NCI-H146 treated with DMSO at 0.1 percent for 48 hours (cell line): Measurements from ENCODE around the gene OR2W1.

ENCODE experiments used
- DNase-seq: peaks from one replicate; lab custom pipeline; 2025; ENCODE audit not compliant: unreplicated experiment; lab: John Stamatoyannopoulos, UW

Gene OR2W1

GRCh38 chr6:29045075-29045474, at the start of gene OR2W1:
TSS of gene OR2W1 (minus strand) at chr6:29045175. CDS start at chr6:29045175, 0 bp downstream.
- no peak for DNase-seq

- no peak for DNase-seq
Observed at GRCh38 chr6:29092957-29093356, 48.0 kb upstream of the OR2W1 start.

GRCh38 chr6:29087213-29087612, 42.2 kb upstream of the OR2W1 start, which contains the start of gene OR2B3:
TSS of gene OR2B3 (minus strand) at chr6:29087313. CDS start at chr6:29087248, 65 bp downstream.
- no peak for DNase-seq

GRCh38 chr6:29082457-29082856, 37.5 kb upstream of the OR2W1 start:
- DNase-seq = no peak

- DNase-seq = no peak
Observed at GRCh38 chr6:29081312-29081711, 36.3 kb upstream of the OR2W1 start.

GRCh38 chr6:29079203-29079602, 34.2 kb upstream of the OR2W1 start:
- DNase-seq = no peak

- no peak for DNase-seq
Observed at GRCh38 chr6:29071831-29072723, 27.1 kb upstream of the OR2W1 start.

- DNase-seq = no peak
Observed at GRCh38 chr6:29051680-29052079, 6.7 kb upstream of the OR2W1 start.

- DNase-seq = no peak
Observed at GRCh38 chr6:29035951-29036350, 9.0 kb downstream of the OR2W1 start.

- DNase-seq = no peak
Observed at GRCh38 chr6:29028821-29029220, 16.2 kb downstream of the OR2W1 start.

GRCh38 chr6:29025927-29026585, 18.9 kb downstream of the OR2W1 start:
- no peak for DNase-seq

- DNase-seq = no peak
Observed at GRCh38 chr6:29021434-29021833, 23.5 kb downstream of the OR2W1 start.

- DNase-seq = no peak
Observed at GRCh38 chr6:29019629-29020028, 25.3 kb downstream of the OR2W1 start.

GRCh38 chr6:29017428-29017802, 27.6 kb downstream of the OR2W1 start:
- no peak for DNase-seq

- peak; percentile 40 for DNase-seq
Observed at GRCh38 chr6:29016559-29017427, 28.2 kb downstream of the OR2W1 start.

- no peak for DNase-seq
Observed at GRCh38 chr6:29014729-29015608, 30.0 kb downstream of the OR2W1 start.

- DNase-seq = peak; percentile 42
Observed at GRCh38 chr6:29011276-29011734, 33.7 kb downstream of the OR2W1 start.

- no peak for DNase-seq
Observed at GRCh38 chr6:29009358-29009757, 35.6 kb downstream of the OR2W1 start.

- no peak for DNase-seq
Observed at GRCh38 chr6:29008089-29008488, 36.9 kb downstream of the OR2W1 start.

- no peak for DNase-seq
Observed at GRCh38 chr6:29005183-29005885, 39.6 kb downstream of the OR2W1 start, which contains the start of gene ZNF311. TSS of gene ZNF311 (minus strand) at chr6:29005315. CDS start at chr6:29003954, 1,361 bp downstream.
